ENCODE measurements around the gene ANKFY1.

ANKFY1 gene

DNA sequence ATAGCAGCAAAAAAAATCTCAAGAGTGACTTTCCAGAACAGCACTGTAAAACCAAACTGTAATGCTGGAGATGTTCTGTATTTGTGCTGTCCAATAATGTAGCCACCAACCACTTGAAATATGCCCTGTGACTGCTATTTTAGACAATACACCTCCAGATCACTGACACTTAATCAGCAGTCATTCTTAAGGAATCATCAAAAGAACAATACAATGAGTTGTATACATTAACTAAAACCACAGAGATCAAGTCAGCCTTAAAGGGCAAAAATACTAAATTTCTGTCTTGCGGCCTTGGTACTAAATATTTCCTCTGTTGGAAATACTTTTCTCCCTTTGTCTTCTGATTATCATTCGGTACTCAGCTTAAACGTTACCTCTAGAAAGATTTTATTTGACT, 33.6 kb upstream of the ANKFY1 start:
- Histone ChIP-seq H4K91ac (ENCODE audit: low read depth, low read length) (no peak overlapping the region), H3K27ac (ENCODE audit: low read depth, low read length) (no peak overlapping the region), H3K4me1 (ENCODE audit: control insufficient read depth in 1 of 2, insufficient read depth in 2 of 2, low read length in 2 of 2) (no peaks in the 10 kb centered on the region), H2BK5ac (ENCODE audit: low read depth, low read length, poor library complexity) (no peak overlapping the region), H3K4ac (ENCODE audit: low read depth, low read length) (no peak overlapping the region), H3K23ac (ENCODE audit: low read length) (no peak overlapping the region), H2BK120ac (ENCODE audit: insufficient read depth, low read length, poor library complexity) (no peak overlapping the region), H3K9ac (ENCODE audit: low read length) (no peak overlapping the region), H3K14ac (ENCODE audit: low read length) (no peak overlapping the region), H2AK5ac (ENCODE audit: low read length) (no peak overlapping the region), H3K36me3 (ENCODE audit: control insufficient read depth in 1 of 2, insufficient read depth in 2 of 2, low read length in 2 of 2) (peaks cover 18% of the 10 kb centered on the region in 2 experiments), H3K4me3 (ENCODE audit: low read depth, low read length) (no peak overlapping the region), H3K4me2 (ENCODE audit: low read length) (no peak overlapping the region), H3K9me3 (ENCODE audit: insufficient read depth, low read depth, low read length) (no peaks in the 10 kb centered on the region), H2AFZ (ENCODE audit: insufficient read depth, low read length, poor library complexity) (no peak overlapping the region), H3K79me2 (ENCODE audit: control insufficient read depth, insufficient read depth, low read length, poor library complexity) (no peaks in the 10 kb centered on the region), H3K18ac (ENCODE audit: low read length) (no peak overlapping the region), H3K79me1 (ENCODE audit: low read length) (no peaks in the 10 kb centered on the region), H4K12ac (ENCODE audit: low read depth, low read length) (no peak overlapping the region), H3K27me3 (ENCODE audit: insufficient read depth, low read length) (no peaks in the 10 kb centered on the region), H4K8ac (ENCODE audit: low read depth, low read length) (no peak overlapping the region), H2BK12ac (ENCODE audit: low read length) (no peak overlapping the region)
- WGBS (ENCODE audit: extremely low coverage, insufficient coverage, insufficient read length): no CpG with 5 or more reads among the region's 3 CpGs
- DNase-seq: no peak

GRCh38 chr17:4295686-4296085, 31.9 kb upstream of the ANKFY1 start:
- 100% methylated on average over 1 of the region's 4 CpGs for WGBS (ENCODE audit: extremely low coverage, insufficient coverage, insufficient read length)
- DNase-seq: no peak

DNA sequence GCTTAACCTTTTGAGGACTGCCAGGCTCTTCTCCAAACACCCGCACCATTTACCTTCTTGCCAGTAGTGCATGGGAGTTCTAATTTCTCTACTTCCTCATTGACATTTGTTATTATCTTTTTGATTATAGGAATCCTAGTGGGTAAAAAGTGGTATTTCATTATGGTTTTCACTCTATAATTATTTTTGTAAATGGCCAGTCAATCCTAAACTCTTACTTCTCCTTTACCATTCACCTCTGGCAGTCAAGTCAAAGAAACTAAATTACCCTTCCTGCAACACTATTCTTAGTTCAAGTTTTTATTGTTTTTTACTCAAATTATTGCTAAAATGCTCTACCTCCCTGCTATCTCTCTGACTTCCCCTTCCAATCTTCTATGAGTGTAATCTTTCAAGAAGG, 29.8 kb upstream of the ANKFY1 start:
- no peak overlapping the region for H3K4ac ChIP-seq (ENCODE audit: low read depth, low read length)
- no peaks in the 10 kb centered on the region for H3K79me2 ChIP-seq (ENCODE audit: control insufficient read depth, insufficient read depth, low read length, poor library complexity)
- peaks cover 18 to 23% of the 10 kb centered on the region in 2 experiments for H3K36me3 ChIP-seq (ENCODE audit: control insufficient read depth in 1 of 2, insufficient read depth in 2 of 2, low read length in 2 of 2)
- H3K14ac ChIP-seq (ENCODE audit: low read length): no peak overlapping the region
- H3K18ac ChIP-seq (ENCODE audit: low read length): no peak overlapping the region
- no peak overlapping the region for H2AK5ac ChIP-seq (ENCODE audit: low read length)
- no peak overlapping the region for H2BK12ac ChIP-seq (ENCODE audit: low read length)
- H3K4me1 ChIP-seq (ENCODE audit: control insufficient read depth in 1 of 2, insufficient read depth in 2 of 2, low read length in 2 of 2): no peaks in the 10 kb centered on the region
- H4K8ac ChIP-seq (ENCODE audit: low read depth, low read length): no peak overlapping the region
- H3K4me3 ChIP-seq (ENCODE audit: low read depth, low read length): no peak overlapping the region
- no peak overlapping the region for H2BK120ac ChIP-seq (ENCODE audit: insufficient read depth, low read length, poor library complexity)
- H3K9me3 ChIP-seq (ENCODE audit: insufficient read depth, low read depth, low read length): no peaks in the 10 kb centered on the region
- H3K27me3 ChIP-seq (ENCODE audit: insufficient read depth, low read length): no peaks in the 10 kb centered on the region
- no peak overlapping the region for H3K27ac ChIP-seq (ENCODE audit: low read depth, low read length)
- no peak overlapping the region for H3K4me2 ChIP-seq (ENCODE audit: low read length)
- no peaks in the 10 kb centered on the region for H3K79me1 ChIP-seq (ENCODE audit: low read length)
- H4K91ac ChIP-seq (ENCODE audit: low read depth, low read length): no peak overlapping the region
- no peak for DNase-seq
- H3K23ac ChIP-seq (ENCODE audit: low read length): no peak overlapping the region
- H2AFZ ChIP-seq (ENCODE audit: insufficient read depth, low read length, poor library complexity): no peak overlapping the region
- H2BK5ac ChIP-seq (ENCODE audit: low read depth, low read length, poor library complexity): no peak overlapping the region
- WGBS (ENCODE audit: extremely low coverage, insufficient coverage, insufficient read length): no CpG with 5 or more reads among the region's 1 CpG
- no peak overlapping the region for H4K12ac ChIP-seq (ENCODE audit: low read depth, low read length)
- H3K9ac ChIP-seq (ENCODE audit: low read length): no peak overlapping the region

More at GRCh38 chr17:4295686-4296085, 31.9 kb upstream of the ANKFY1 start:
- no peak overlapping the region for H2AK5ac ChIP-seq (ENCODE audit: low read length)
- H3K9me3 ChIP-seq (ENCODE audit: insufficient read depth, low read depth, low read length): no peaks in the 10 kb centered on the region
- H3K9ac ChIP-seq (ENCODE audit: low read length): no peak overlapping the region
- no peak overlapping the region for H3K4ac ChIP-seq (ENCODE audit: low read depth, low read length)
- no peak overlapping the region for H3K4me2 ChIP-seq (ENCODE audit: low read length)
- H4K8ac ChIP-seq (ENCODE audit: low read depth, low read length): no peak overlapping the region
- no peak overlapping the region for H3K23ac ChIP-seq (ENCODE audit: low read length)
- H2BK5ac ChIP-seq (ENCODE audit: low read depth, low read length, poor library complexity): no peak overlapping the region
- H4K12ac ChIP-seq (ENCODE audit: low read depth, low read length): no peak overlapping the region
- H3K79me2 ChIP-seq (ENCODE audit: control insufficient read depth, insufficient read depth, low read length, poor library complexity): no peaks in the 10 kb centered on the region
- no peak overlapping the region for H2AFZ ChIP-seq (ENCODE audit: insufficient read depth, low read length, poor library complexity)
- H2BK12ac ChIP-seq (ENCODE audit: low read length): no peak overlapping the region
- H4K91ac ChIP-seq (ENCODE audit: low read depth, low read length): no peak overlapping the region
- H3K14ac ChIP-seq (ENCODE audit: low read length): no peak overlapping the region
- H3K18ac ChIP-seq (ENCODE audit: low read length): no peak overlapping the region
- H3K27ac ChIP-seq (ENCODE audit: low read depth, low read length): no peak overlapping the region
- peaks cover 15 to 17% of the 10 kb centered on the region in 2 experiments for H3K36me3 ChIP-seq (ENCODE audit: control insufficient read depth in 1 of 2, insufficient read depth in 2 of 2, low read length in 2 of 2)
- no peak overlapping the region for H3K4me3 ChIP-seq (ENCODE audit: low read depth, low read length)
- H3K79me1 ChIP-seq (ENCODE audit: low read length): no peaks in the 10 kb centered on the region
- no peaks in the 10 kb centered on the region for H3K4me1 ChIP-seq (ENCODE audit: control insufficient read depth in 1 of 2, insufficient read depth in 2 of 2, low read length in 2 of 2)
- H3K27me3 ChIP-seq (ENCODE audit: insufficient read depth, low read length): no peaks in the 10 kb centered on the region
- no peak overlapping the region for H2BK120ac ChIP-seq (ENCODE audit: insufficient read depth, low read length, poor library complexity)

DNA sequence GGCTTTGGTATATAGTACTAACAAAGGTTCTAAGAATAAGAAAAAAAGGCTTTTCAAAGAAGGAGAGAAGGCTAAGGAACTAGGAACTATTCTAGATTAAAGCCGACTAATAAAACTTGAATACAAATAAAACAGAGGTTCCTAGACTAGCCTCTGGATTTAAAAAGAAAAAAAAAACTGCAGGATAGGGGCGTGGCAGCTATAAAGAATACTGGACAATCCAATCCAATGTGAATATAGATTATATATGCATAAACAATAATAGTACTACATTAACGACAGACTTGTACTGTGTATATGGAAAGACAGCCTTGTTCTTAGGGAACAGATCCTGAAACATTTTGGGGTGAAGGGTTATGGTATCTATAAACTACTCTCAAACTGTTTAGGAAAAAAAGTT, 23.9 kb upstream of the ANKFY1 start:
- Histone ChIP-seq H3K23ac (ENCODE audit: low read length) (no peak overlapping the region), H2BK12ac (ENCODE audit: low read length) (no peak overlapping the region), H3K79me1 (ENCODE audit: low read length) (no peaks in the 10 kb centered on the region), H2BK120ac (ENCODE audit: insufficient read depth, low read length, poor library complexity) (no peak overlapping the region), H2BK5ac (ENCODE audit: low read depth, low read length, poor library complexity) (no peak overlapping the region), H3K27me3 (ENCODE audit: insufficient read depth, low read length) (no peaks in the 10 kb centered on the region), H3K79me2 (ENCODE audit: control insufficient read depth, insufficient read depth, low read length, poor library complexity) (no peaks in the 10 kb centered on the region), H3K9ac (ENCODE audit: low read length) (no peak overlapping the region), H2AK5ac (ENCODE audit: low read length) (no peak overlapping the region), H3K14ac (ENCODE audit: low read length) (no peak overlapping the region), H3K4me1 (ENCODE audit: control insufficient read depth in 1 of 2, insufficient read depth in 2 of 2, low read length in 2 of 2) (no peaks in the 10 kb centered on the region), H4K12ac (ENCODE audit: low read depth, low read length) (no peak overlapping the region), H3K4me2 (ENCODE audit: low read length) (no peak overlapping the region), H3K4me3 (ENCODE audit: low read depth, low read length) (no peak overlapping the region), H3K18ac (ENCODE audit: low read length) (no peak overlapping the region), H2AFZ (ENCODE audit: insufficient read depth, low read length, poor library complexity) (no peak overlapping the region), H3K36me3 (ENCODE audit: control insufficient read depth in 1 of 2, insufficient read depth in 2 of 2, low read length in 2 of 2) (peaks cover 23 to 27% of the 10 kb centered on the region in 2 experiments), H3K27ac (ENCODE audit: low read depth, low read length) (no peak overlapping the region), H3K9me3 (ENCODE audit: insufficient read depth, low read depth, low read length) (no peaks in the 10 kb centered on the region), H4K91ac (ENCODE audit: low read depth, low read length) (no peak overlapping the region), H4K8ac (ENCODE audit: low read depth, low read length) (no peak overlapping the region), H3K4ac (ENCODE audit: low read depth, low read length) (no peak overlapping the region)
- WGBS (ENCODE audit: extremely low coverage, insufficient coverage, insufficient read length): no CpG with 5 or more reads among the region's 3 CpGs
- no peak for DNase-seq

All from trophoblast cell (in vitro differentiated cells and primary cell).